ENCODE measurements around the gene HNRNPL. TPM values are rescaled to one million over a fixed set of nuclear protein-coding genes. Genes with fewer than 3 reads are reported as not detected.

Gene HNRNPL
- total RNA-seq, 1 experiment from 2014 or later, result 749 TPM

DNA sequence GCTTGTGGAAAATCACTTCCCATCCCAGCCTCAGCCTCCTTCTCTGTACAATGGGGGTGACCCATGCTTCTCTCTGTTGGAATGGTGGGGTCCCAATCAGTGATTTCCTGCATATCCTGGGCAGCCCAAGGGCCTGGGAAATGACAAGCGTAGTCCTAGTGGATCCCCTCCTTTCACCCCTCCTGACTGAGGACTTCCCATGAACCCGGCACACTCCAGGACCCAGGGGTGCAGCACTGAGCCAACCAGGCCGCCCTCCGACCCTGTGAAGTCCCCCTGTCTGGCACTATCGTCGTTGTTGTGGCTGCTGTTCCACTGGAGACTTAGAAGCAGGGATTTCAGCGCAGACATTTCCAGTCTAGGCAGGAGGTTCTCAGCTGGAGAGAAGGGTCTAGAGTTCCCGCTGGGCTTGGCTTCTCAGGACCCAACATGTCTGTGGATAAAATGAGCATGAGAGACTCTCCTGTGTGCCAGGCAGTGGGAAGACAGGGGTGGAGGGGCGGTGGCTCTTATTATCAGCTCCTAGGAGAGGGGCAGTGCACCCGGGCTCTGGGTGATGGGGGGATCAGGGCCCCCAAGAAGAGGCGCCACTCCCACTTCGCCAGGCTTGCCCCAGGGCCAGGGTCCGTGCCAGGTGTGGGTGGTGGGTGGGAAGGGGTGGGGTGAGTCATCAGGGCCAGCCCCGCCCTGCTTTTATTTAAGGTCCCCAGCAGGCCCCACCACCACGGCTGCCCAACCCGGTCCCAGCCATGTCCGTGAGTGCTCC lies 61.1 kb downstream of the HNRNPL start, which contains the start of gene LGALS7B:
TSS of gene LGALS7B (plus strand) at position 723 of the 766 bp plus-strand sequence. CDS start at position 750, 27 bp downstream.
- TF ChIP-seq SIN3A (IDR thresholded peaks at IDR 0.05; ENCODE audit: borderline replicate concordance, insufficient read depth, low read depth, low read length), result no peak
- TF ChIP-seq, protein P1, sequence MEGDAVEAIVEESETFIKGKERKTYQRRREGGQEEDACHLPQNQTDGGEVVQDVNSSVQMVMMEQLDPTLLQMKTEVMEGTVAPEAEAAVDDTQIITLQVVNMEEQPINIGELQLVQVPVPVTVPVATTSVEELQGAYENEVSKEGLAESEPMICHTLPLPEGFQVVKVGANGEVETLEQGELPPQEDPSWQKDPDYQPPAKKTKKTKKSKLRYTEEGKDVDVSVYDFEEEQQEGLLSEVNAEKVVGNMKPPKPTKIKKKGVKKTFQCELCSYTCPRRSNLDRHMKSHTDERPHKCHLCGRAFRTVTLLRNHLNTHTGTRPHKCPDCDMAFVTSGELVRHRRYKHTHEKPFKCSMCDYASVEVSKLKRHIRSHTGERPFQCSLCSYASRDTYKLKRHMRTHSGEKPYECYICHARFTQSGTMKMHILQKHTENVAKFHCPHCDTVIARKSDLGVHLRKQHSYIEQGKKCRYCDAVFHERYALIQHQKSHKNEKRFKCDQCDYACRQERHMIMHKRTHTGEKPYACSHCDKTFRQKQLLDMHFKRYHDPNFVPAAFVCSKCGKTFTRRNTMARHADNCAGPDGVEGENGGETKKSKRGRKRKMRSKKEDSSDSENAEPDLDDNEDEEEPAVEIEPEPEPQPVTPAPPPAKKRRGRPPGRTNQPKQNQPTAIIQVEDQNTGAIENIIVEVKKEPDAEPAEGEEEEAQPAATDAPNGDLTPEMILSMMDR (IDR thresholded peaks at IDR 0.05), result no peak
- no peak for TF ChIP-seq POLR2AphosphoS5 (IDR thresholded peaks at IDR 0.05; ENCODE audit: low read depth, low read length)
- no peak for TF ChIP-seq TCF7L2 (IDR thresholded peaks at IDR 0.05; ENCODE audit: low read depth, low read length)
- TF ChIP-seq, protein P2, sequence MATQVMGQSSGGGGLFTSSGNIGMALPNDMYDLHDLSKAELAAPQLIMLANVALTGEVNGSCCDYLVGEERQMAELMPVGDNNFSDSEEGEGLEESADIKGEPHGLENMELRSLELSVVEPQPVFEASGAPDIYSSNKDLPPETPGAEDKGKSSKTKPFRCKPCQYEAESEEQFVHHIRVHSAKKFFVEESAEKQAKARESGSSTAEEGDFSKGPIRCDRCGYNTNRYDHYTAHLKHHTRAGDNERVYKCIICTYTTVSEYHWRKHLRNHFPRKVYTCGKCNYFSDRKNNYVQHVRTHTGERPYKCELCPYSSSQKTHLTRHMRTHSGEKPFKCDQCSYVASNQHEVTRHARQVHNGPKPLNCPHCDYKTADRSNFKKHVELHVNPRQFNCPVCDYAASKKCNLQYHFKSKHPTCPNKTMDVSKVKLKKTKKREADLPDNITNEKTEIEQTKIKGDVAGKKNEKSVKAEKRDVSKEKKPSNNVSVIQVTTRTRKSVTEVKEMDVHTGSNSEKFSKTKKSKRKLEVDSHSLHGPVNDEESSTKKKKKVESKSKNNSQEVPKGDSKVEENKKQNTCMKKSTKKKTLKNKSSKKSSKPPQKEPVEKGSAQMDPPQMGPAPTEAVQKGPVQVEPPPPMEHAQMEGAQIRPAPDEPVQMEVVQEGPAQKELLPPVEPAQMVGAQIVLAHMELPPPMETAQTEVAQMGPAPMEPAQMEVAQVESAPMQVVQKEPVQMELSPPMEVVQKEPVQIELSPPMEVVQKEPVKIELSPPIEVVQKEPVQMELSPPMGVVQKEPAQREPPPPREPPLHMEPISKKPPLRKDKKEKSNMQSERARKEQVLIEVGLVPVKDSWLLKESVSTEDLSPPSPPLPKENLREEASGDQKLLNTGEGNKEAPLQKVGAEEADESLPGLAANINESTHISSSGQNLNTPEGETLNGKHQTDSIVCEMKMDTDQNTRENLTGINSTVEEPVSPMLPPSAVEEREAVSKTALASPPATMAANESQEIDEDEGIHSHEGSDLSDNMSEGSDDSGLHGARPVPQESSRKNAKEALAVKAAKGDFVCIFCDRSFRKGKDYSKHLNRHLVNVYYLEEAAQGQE (IDR thresholded peaks at IDR 0.05; ENCODE audit: insufficient read depth in 1 of 2, low read depth in 2 of 2, low read length in 1 of 2), result no peak
- H3K4me1 ChIP-seq (ENCODE audit: control insufficient read depth, insufficient read depth, low read length), result peaks cover 11% of the 10 kb centered on the region
- H3K4me3 ChIP-seq (ENCODE audit: low read depth in 2 of 2, low read length in 2 of 2), result no peak within 1 kb of the TSS
- no TSS peak for BruUV-seq (replicated peaks)
- ChIA-PET POLR2A (interaction anchor here (0.6 kb wide), 2 partner anchors 15 to 273 kb away, joined by 3 read pairs; partner anchors contain the start of gene LGALS7), CTCF (no interaction called here)
- H3K27me3 ChIP-seq (ENCODE audit: control insufficient read depth, insufficient read depth, low read length), result no peaks in the 10 kb centered on the region
- DNase-seq (ENCODE audit: low read depth, low spot score) (no peak), ATAC-seq (no peak)
- no peaks in the 10 kb centered on the region for H3K36me3 ChIP-seq (ENCODE audit: control insufficient read depth, insufficient read depth, low read length)
- in situ Hi-C loops (cut with HindIII; ENCODE audit: low pct_unique_long_range_greater_than_20kb, low sequenced_read_pairs) (loop anchor here (25.0 kb wide), 1 partner anchor 999 kb away; the partner anchor contains the start of gene LEUTX), intact Hi-C loops (cut with micrococcal nuclease; ENCODE audit: unreplicated experiment) (no loop called here)
- peak within 1 kb of the TSS; percentile 25; the same call in 1 of the 2 replicates for H3K27ac ChIP-seq (ENCODE audit: low read length)
- H3K9me3 ChIP-seq (ENCODE audit: control insufficient read depth, insufficient read depth, low read depth, low read length), result no peaks in the 10 kb centered on the region

DNA sequence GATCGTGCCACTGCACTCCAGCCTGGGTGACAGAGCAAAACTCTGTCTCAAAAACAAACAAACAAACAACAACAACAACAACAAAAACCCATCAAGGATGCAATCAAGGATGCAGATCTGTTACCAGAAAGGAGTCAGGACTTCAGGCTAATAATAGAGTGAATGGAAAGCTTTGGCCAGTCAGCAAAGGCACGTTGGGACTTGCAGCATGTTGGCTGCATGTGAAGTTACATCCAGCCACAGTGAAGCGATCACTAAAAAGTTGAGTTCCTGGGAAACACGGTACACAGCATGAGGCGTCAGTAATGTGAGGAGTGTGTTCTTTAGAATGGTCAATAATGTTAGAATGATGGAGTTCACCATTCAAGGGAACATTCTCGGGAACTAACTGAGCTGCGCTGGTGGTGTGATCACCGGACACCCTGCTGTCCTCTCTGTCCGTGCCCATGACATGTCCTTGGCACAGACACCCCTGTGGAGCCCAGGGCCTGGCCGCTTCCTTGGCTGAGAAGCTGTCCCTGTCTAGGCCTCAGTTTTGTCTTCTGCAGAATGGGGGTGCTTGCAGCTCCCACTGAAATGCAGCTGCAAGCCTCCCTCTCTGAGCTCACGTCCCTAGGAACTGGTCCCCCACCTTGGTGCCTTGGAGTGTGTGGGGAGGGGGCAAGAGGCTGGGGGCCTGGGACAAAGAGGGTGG lies 63.1 kb downstream of the HNRNPL start:
- in situ Hi-C loops (cut with HindIII; ENCODE audit: low pct_unique_long_range_greater_than_20kb, low sequenced_read_pairs) (loop anchor here (25.0 kb wide), 1 partner anchor 1001 kb away; the partner anchor contains the start of gene LEUTX), intact Hi-C loops (cut with micrococcal nuclease; ENCODE audit: unreplicated experiment) (no loop called here)
- no peak for DNase-seq (ENCODE audit: low read depth, low spot score)
- no TSS peak for BruUV-seq (replicated peaks)
- no peak for ATAC-seq
- CTCF ChIA-PET, result interaction anchor here (0.7 to 2.3 kb wide), 2 partner anchors 17 to 1014 kb away, joined by 5 to 27 read pairs; no protein-coding TSS in a partner anchor
- Histone ChIP-seq H3K4me1 (ENCODE audit: control insufficient read depth, insufficient read depth, low read length) (peaks cover 9% of the 10 kb centered on the region), H3K9me3 (ENCODE audit: control insufficient read depth, insufficient read depth, low read depth, low read length) (no peaks in the 10 kb centered on the region), H3K27me3 (ENCODE audit: control insufficient read depth, insufficient read depth, low read length) (no peaks in the 10 kb centered on the region), H3K4me3 (ENCODE audit: low read depth in 2 of 2, low read length in 2 of 2) (no peak overlapping the region), H3K27ac (ENCODE audit: low read length) (no peak overlapping the region), H3K36me3 (ENCODE audit: control insufficient read depth, insufficient read depth, low read length) (no peaks in the 10 kb centered on the region)
- TF ChIP-seq, protein P2 (IDR thresholded peaks at IDR 0.05; ENCODE audit: insufficient read depth in 1 of 2, low read depth in 2 of 2, low read length in 1 of 2), result no peak
- no peak for TF ChIP-seq TCF7L2 (IDR thresholded peaks at IDR 0.05; ENCODE audit: low read depth, low read length)
- TF ChIP-seq POLR2AphosphoS5 (IDR thresholded peaks at IDR 0.05; ENCODE audit: low read depth, low read length), result no peak
- TF ChIP-seq, protein P1 (IDR thresholded peaks at IDR 0.05), result no peak
- no peak for TF ChIP-seq SIN3A (IDR thresholded peaks at IDR 0.05; ENCODE audit: borderline replicate concordance, insufficient read depth, low read depth, low read length)
- POLR2A ChIA-PET, result interaction anchor here (0.5 to 0.6 kb wide), 5 partner anchors 19 to 273 kb away, joined by 7 to 20 read pairs (median 8); no protein-coding TSS in a partner anchor

Measured in Panc1 (cell line).